Measurements from ENCODE around the gene SYK. TPM values are rescaled to one million over a fixed set of nuclear protein-coding genes. Genes with fewer than 3 reads are reported as not detected.

SYK gene
- polyA plus RNA-seq, 1 of the 3 experiments (the other 2 are of a cell fraction), result not detected

DNA sequence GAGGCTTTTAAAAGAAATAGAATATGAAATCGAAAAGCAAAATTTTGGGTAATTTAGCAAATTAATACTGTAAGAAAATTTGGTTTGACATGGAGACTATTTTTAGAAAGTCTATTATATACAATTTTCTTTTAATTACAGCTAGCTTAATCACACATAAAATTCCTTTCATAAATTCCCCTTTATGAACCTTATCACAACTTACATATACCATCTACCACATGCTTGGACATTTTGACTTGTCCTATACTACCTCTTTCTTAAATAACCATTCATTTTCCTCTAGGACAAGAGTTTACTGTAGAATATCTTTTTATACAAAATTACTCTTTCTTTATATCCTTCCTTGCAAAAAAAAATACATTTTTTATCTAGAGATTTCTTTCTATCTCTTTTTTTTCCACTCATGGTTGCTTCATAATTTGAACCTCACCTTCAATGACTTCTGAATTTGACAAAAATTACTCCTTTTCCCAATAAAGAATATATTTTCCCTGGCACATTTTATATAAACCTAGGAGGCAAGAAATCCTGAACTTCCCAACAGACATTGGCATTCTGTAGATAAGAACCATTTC lies 34.0 kb upstream of the SYK start:
- Histone ChIP-seq H3F3A (replicated peaks; ENCODE audit: insufficient read depth) (no peaks in the 10 kb centered on the region), H3K9me2 (no peaks in the 10 kb centered on the region), H2AFZ (ENCODE audit: low read depth) (no peak overlapping the region), H3K4me2 (no peak overlapping the region), H3K27ac (ENCODE audit: low read depth in 2 of 2, low read length in 1 of 2) (no peak overlapping the region), H3K27me3 (ENCODE audit: insufficient read depth) (no peaks in the 10 kb centered on the region), H3K4me3 (ENCODE audit: low read depth in 2 of 2, low read length in 1 of 2) (no peak overlapping the region), H3K9ac (no peak overlapping the region), H3K9me3 (peaks cover 9% of the 10 kb centered on the region; the same call in 1 of the 2 replicates), H3K4me1 (ENCODE audit: control insufficient read depth in 1 of 2, insufficient read depth in 2 of 2, low read depth in 1 of 2, low read length in 1 of 2) (no peaks in the 10 kb centered on the region), H3K79me2 (ENCODE audit: insufficient read depth) (no peaks in the 10 kb centered on the region), H3K36me3 (replicated peaks in 1 of 2; ENCODE audit: control insufficient read depth in 1 of 2, insufficient read depth in 2 of 2, low read length in 1 of 2) (no peaks in the 10 kb centered on the region), H4K20me1 (ENCODE audit: insufficient read depth) (no peaks in the 10 kb centered on the region)
- CTCF ChIA-PET, result interaction anchor here (0.6 to 1.8 kb wide), 2 partner anchors 59 to 625 kb away, joined by 3 to 5 read pairs; no protein-coding TSS in a partner anchor
- 0% methylated on average over 1 of the region's 1 CpG for WGBS (ENCODE audit: low lambda C conversion rate)
- POLR2A ChIA-PET, result no interaction called here
- TF ChIP-seq TAF1 (IDR thresholded peaks at IDR 0.05; ENCODE audit: borderline replicate concordance, low read depth, low read length), result no peak
- TF ChIP-seq JUND (IDR thresholded peaks at IDR 0.05), result no peak
- no peak for TF ChIP-seq EZH2phosphoT487 (IDR thresholded peaks at IDR 0.05; ENCODE audit: borderline replicate concordance, low read depth)
- TF ChIP-seq CHD2 (IDR thresholded peaks at IDR 0.05; ENCODE audit: low read length, partially characterized antibody), result no peak
- TF ChIP-seq SMC3 (IDR thresholded peaks at IDR 0.05; ENCODE audit: low read depth, low read length), result no peak
- TF ChIP-seq YY1 (IDR thresholded peaks at IDR 0.05; ENCODE audit: low read depth), result no peak
- no peak for TF ChIP-seq GABPA (IDR thresholded peaks at IDR 0.05; ENCODE audit: low read depth)
- TF ChIP-seq, protein P1, sequence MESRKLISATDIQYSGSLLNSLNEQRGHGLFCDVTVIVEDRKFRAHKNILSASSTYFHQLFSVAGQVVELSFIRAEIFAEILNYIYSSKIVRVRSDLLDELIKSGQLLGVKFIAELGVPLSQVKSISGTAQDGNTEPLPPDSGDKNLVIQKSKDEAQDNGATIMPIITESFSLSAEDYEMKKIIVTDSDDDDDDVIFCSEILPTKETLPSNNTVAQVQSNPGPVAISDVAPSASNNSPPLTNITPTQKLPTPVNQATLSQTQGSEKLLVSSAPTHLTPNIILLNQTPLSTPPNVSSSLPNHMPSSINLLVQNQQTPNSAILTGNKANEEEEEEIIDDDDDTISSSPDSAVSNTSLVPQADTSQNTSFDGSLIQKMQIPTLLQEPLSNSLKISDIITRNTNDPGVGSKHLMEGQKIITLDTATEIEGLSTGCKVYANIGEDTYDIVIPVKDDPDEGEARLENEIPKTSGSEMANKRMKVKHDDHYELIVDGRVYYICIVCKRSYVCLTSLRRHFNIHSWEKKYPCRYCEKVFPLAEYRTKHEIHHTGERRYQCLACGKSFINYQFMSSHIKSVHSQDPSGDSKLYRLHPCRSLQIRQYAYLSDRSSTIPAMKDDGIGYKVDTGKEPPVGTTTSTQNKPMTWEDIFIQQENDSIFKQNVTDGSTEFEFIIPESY (IDR thresholded peaks at IDR 0.05; ENCODE audit: borderline replicate concordance, low read depth), result no peak
- no peak for TF ChIP-seq FOSL2 (IDR thresholded peaks at IDR 0.05; ENCODE audit: borderline replicate concordance, low read depth)
- TF ChIP-seq MXI1 (IDR thresholded peaks at IDR 0.05; ENCODE audit: low read depth, low read length), result no peak
- TF ChIP-seq, protein P2, sequence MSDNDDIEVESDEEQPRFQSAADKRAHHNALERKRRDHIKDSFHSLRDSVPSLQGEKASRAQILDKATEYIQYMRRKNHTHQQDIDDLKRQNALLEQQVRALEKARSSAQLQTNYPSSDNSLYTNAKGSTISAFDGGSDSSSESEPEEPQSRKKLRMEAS (IDR thresholded peaks at IDR 0.05; ENCODE audit: low read depth), result no peak
- no peak for TF ChIP-seq RFX5 (IDR thresholded peaks at IDR 0.05; ENCODE audit: low read length)
- no peak for TF ChIP-seq GATA2 (CRISPR knock-in tag; IDR thresholded peaks at IDR 0.05)
- TF ChIP-seq ELF1 (IDR thresholded peaks at IDR 0.05), result no peak
- TF ChIP-seq, protein P3, sequence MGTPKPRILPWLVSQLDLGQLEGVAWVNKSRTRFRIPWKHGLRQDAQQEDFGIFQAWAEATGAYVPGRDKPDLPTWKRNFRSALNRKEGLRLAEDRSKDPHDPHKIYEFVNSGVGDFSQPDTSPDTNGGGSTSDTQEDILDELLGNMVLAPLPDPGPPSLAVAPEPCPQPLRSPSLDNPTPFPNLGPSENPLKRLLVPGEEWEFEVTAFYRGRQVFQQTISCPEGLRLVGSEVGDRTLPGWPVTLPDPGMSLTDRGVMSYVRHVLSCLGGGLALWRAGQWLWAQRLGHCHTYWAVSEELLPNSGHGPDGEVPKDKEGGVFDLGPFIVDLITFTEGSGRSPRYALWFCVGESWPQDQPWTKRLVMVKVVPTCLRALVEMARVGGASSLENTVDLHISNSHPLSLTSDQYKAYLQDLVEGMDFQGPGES (IDR thresholded peaks at IDR 0.05; ENCODE audit: low read depth, low read length), result no peak
- TF ChIP-seq, protein P4, sequence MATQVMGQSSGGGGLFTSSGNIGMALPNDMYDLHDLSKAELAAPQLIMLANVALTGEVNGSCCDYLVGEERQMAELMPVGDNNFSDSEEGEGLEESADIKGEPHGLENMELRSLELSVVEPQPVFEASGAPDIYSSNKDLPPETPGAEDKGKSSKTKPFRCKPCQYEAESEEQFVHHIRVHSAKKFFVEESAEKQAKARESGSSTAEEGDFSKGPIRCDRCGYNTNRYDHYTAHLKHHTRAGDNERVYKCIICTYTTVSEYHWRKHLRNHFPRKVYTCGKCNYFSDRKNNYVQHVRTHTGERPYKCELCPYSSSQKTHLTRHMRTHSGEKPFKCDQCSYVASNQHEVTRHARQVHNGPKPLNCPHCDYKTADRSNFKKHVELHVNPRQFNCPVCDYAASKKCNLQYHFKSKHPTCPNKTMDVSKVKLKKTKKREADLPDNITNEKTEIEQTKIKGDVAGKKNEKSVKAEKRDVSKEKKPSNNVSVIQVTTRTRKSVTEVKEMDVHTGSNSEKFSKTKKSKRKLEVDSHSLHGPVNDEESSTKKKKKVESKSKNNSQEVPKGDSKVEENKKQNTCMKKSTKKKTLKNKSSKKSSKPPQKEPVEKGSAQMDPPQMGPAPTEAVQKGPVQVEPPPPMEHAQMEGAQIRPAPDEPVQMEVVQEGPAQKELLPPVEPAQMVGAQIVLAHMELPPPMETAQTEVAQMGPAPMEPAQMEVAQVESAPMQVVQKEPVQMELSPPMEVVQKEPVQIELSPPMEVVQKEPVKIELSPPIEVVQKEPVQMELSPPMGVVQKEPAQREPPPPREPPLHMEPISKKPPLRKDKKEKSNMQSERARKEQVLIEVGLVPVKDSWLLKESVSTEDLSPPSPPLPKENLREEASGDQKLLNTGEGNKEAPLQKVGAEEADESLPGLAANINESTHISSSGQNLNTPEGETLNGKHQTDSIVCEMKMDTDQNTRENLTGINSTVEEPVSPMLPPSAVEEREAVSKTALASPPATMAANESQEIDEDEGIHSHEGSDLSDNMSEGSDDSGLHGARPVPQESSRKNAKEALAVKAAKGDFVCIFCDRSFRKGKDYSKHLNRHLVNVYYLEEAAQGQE (IDR thresholded peaks at IDR 0.05; ENCODE audit: low read depth, low read length), result no peak
- no peak for TF ChIP-seq SIN3A (IDR thresholded peaks at IDR 0.05; ENCODE audit: borderline replicate concordance, low read depth, low read length)
- TF ChIP-seq POLR2AphosphoS5 (IDR thresholded peaks at IDR 0.05; ENCODE audit: low read depth, low read length), result no peak
- TF ChIP-seq FOXM1 (IDR thresholded peaks at IDR 0.05; ENCODE audit: low read depth), result no peak
- TF ChIP-seq, protein P5, sequence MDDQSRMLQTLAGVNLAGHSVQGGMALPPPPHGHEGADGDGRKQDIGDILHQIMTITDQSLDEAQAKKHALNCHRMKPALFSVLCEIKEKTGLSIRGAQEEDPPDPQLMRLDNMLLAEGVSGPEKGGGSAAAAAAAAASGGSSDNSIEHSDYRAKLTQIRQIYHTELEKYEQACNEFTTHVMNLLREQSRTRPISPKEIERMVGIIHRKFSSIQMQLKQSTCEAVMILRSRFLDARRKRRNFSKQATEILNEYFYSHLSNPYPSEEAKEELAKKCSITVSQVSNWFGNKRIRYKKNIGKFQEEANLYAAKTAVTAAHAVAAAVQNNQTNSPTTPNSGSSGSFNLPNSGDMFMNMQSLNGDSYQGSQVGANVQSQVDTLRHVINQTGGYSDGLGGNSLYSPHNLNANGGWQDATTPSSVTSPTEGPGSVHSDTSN (IDR thresholded peaks at IDR 0.05), result no peak
- no peak for DNase-seq
